Germinal center (tissue), 1 donor: ENCODE results near the gene SMARCA2.
"Not testable (repeated sequence)": the region's sequence is repeated elsewhere in the genome, so short reads cannot be mapped to it uniquely, and the experiment has no call there.

Experiments used
- DNase-seq: peaks from one replicate; pipeline ENCODE4 v3.0.0; 2012; ENCODE audit warnings: mixed read lengths, low spot score

Gene SMARCA2

DNA sequence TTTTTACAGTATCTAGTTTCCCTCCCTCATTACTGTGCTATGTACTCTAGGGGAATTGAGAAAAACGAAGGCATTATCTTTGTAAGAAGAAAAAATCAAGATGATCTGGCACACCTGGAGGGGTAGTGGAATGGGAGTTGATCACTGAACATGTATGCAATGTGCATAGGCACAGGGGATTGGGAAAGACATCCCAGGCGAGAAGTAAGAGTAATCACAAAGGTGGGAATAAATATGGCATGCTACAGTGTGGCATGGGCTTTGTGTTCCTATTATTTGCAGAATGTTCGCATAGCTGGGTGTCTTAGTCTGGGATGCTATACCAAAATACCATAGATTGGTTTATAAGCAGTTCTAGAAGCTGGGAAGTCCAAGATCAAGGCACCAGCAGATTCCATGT is 130.6 kb downstream of the SMARCA2 start:
- no peak for DNase-seq

DNA sequence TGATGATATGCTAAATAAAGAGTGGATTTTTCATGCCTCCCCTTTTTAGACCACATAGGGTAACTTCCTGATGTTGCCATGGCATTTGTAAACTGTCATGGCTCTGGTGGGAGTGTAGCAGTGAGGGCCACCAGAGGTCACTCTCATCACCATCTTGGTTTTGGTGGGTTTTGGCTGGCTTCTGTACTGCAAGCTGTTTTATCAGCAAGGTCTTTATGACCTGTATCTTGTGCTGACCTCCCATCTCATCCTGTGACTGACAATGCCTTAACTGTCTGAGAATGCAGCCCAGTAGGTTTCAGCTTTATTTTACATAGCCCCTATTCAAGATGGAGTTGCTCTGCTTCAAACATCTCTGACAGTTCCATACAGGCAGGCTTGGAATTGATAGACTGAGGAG is 131.6 kb downstream of the SMARCA2 start:
- DNase-seq, result not testable (repeated sequence)

GRCh38 chr9:2150338-2150737 is 135.2 kb downstream of the SMARCA2 start:
- no peak for DNase-seq

DNA sequence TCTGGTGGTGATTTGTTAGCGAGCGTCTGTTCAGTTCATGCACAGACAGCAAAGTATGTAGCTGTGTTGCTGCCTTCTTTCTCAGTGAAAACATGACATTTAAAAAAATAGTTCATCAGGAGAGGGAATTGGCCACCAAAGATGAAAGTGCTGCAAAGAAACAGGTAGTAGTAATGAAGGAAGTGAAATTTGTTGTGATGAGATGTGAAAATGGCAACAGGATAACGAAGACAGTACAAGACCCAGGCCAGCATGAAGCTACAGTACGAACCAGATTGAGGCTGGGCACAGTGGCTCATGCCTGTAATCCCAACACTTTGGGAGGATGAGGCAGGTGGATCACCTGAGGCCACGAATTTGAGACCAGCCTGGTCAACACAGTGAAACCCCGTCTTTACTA is 136.0 kb downstream of the SMARCA2 start:
- no peak for DNase-seq

- DNase-seq, result no peak
Observed at GRCh38 chr9:2152966-2153629, 138.0 kb downstream of the SMARCA2 start.

DNA sequence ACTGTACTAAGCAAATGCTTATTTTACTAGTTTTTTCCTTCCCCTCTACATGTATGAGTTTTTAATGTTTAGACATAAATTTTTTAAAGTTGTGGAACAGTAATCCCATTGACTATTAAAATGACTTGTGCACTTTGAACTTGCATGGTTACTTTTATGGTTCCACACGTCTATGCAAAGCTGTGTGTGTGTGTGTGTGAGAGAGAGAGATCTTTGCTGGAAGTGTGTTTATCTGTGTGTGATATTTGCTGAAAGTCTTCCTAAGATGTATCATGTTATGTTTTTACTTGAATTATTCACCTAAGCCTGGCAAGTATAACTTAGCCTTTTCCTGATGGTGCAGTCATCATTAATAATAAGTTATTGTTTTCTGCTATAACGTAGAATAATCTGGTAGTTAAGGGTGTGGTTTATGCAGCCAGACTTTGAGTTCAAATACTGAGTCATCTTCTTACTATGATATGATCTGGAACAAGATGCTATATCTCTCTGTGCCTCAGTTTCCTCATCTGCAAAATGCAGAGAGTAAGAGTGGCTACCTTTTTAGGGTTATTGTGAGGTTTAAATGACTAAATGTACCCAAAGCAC is 138.6 kb downstream of the SMARCA2 start:
- no peak for DNase-seq

GRCh38 chr9:2154731-2155130 is 139.6 kb downstream of the SMARCA2 start:
- no peak for DNase-seq

- no peak for DNase-seq
Observed at GRCh38 chr9:2155966-2156365, 140.8 kb downstream of the SMARCA2 start.

DNA sequence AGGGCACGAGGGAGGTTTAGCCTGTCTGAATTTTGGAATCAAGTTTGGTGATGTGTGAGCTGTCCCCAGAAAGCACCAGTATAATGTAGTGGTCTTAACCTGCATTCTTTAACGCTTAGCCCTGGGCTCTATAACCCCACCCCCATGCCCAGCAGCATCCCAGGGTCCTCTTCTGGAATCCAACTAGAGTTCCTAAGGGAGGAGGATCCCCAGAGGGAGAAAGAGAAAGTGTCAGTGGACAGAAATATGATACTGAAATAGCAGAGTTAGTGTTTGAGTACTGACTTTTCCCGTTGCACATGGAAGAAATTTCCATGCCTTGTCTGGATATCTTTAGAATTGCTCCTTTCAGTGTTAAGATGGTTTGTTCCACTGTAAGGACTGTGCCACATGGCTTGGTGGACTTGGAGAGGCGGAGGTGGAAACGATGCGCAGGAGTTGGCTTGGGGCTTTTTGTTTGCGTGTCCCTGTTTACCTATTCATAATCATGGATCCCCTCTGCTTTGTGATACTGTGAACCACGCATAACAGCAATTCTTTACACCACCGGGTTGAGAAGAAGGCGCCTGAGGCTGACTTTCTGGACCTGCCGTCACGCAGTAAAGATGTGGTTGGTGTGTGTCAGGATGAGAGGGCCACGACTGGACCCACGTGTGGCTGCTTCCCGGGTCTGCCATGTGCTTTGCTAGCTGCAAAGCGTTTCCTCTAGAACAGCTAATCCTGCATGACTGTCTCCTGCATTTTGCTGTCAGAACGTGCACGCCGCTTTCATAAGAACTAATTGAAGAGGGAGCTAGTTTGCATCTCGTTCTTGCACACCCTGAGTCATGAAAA is 142.3 kb downstream of the SMARCA2 start:
- DNase-seq, result peak; percentile 25

DNA sequence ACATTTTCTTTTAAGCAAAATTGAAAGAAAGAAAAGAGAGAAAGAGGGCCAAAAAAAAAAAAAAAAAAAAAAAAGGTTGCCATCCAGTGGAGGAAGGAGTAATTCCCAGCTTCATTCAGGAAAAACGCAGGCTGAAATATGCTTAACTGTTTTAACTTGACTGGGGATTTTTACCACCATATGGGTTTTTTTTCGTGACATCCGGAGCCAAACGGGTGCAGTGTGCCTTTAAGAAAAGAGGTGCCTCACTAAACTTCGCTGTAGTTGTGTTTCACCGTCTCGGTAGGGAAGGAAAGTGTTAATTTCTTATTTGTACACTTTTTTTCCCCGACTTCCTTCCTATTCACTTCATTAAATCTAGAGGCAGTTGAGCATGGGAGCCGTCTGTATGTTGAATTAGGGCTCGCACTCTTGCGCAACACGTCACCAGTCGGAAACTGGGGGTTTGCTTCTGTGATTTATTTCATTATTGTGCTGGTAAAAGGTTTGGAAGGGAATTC is 143.0 kb downstream of the SMARCA2 start:
- DNase-seq, result peak; percentile 63

DNA sequence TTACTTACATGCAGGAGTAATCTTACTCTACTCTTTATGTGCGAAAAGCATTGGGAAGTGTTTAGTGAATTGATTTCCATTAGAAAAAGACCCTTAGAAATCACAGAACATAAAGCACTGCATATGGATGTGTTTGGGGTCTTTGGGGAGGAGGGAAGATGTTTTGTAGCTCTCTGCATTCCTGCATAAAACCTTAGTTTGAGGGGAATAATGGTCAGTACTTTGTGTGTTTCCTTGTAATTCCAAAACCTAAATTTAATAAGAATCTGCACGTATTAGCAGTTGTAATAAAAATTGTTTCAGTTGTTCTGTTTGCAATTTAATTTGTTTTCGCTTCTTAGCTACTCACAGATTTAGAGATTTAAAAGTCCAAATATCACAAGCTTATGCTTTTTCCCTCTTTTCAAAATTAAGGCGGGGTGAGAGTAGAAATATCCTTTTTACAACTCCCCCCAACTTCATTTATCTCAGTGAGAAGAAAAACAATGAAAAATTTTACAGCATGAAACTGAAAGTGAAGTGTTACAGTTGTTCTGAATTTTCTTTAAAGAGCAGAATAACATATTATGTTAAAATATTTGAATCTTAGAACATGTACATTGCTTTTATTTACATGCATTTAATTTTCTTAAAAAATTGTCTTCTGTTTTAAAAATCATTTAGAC is 143.8 kb downstream of the SMARCA2 start:
- no peak for DNase-seq

DNA sequence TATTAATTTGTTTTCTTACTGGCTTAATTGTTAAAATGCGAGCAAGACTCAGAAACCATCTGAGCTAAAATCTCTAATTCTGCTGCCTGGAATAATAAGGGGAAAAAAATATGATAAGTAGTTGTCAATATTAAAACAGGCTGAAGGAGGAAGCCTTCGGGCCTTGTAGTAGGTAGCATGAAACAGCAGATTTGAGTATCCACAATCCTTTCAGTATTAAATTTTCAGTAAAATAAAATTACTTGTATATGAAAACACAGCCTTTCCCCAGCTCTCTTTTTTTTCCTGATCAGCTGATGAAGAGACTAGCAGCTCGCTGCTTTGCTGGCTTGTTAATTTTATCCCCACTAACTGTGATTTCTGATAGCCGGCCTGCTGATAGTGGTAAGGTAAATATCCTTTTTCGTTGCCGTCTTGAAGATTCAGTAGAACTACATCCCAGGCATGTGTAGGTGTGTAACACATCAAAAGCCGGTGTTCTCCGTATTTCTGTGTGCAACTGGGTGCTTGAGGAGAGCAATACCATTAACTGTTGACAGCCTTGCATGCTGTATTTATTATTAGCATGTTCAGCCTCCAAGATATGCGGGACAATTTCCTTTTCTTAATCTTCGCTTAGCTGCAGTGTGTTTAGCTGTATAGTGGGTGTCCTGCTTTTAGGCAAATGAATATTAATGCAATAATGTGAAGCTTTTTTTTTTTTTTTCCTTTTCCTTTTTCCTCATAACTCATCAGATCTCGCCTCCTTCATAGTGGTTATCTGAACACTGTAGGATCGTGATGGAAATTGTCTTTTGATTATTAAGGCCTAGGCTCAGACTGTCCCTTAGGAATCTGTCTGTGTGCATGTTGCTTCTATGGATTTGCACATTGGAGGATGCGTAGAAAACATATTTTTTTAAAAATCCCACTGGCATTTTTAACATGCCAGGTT is 144.6 kb downstream of the SMARCA2 start:
- no peak for DNase-seq

GRCh38 chr9:2161661-2162060 is 146.5 kb downstream of the SMARCA2 start:
- no peak for DNase-seq

GRCh38 chr9:2163231-2163885 is 148.2 kb downstream of the SMARCA2 start:
- no peak for DNase-seq

DNA sequence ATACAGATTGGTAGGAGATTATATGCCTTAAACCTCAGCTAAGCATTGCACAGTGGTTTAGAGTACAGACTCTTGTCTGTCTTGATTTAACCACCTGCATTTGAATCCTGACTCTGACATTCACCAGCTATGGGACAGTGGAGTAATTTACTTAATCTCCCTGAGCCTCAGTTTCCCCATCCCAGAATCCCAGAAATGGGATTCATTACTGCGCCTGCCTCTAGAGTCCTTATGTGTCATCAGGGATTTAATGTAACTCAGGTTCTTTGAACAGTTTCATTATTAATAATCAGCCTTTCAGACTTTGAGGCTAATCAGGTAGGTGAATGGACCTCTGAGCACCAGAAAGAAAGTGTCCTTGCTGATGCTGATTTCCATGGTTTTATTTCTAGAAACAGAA is 149.1 kb downstream of the SMARCA2 start:
- no peak for DNase-seq

DNA sequence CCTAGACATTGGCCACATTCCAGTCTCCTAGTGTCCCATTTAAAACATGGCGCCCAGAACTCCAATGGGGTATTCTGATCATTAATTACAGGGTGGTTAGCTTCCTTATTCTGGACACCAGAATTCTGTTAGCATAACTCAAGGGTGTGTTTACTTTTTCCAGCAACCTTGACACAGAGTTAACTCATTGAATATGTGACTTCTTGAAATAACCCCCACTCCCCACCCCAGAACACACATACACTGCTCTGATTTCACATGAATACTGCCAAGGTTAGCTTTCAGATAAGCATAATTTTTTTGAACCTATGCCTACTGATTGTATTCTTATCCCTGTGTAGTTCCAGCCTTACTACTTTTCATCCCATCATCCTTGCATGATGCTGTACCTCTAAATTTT is 151.1 kb downstream of the SMARCA2 start:
- no peak for DNase-seq

GRCh38 chr9:2169035-2169434 is 153.9 kb downstream of the SMARCA2 start:
- DNase-seq, result no peak

- no peak for DNase-seq
Observed at GRCh38 chr9:2170722-2171121, 155.6 kb downstream of the SMARCA2 start.

- DNase-seq, result no peak
Observed at GRCh38 chr9:2173170-2173569, 158.0 kb downstream of the SMARCA2 start.

GRCh38 chr9:2173861-2174260 is 158.7 kb downstream of the SMARCA2 start:
- no peak for DNase-seq

DNA sequence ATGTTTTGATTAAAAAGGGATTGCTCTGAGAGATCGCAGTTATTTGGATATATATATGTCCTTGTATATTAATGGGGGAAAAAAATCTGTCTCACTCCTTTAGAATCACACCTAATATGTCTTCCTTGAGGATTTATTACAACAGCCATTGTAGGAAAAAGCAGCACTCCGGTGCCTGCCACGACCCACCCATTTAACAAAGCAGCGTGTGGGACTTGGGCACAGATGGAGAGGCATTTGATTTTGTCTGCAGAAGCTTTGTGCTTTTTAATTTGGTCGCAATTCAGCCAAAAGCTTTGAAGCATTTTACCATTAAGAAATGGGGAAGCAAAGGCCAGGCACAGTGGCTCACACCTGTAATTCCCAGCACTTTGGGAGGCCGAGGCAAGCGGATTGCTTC is 159.2 kb downstream of the SMARCA2 start:
- no peak for DNase-seq
